IMR-90 (cell line): ENCODE results near the gene LDLRAD4.

Experiments
- CHD1 ChIP-seq: IDR thresholded peaks from 2 replicates; pipeline ENCODE4 v1.6.1; 2012; ENCODE audit warnings: low read depth, low read length, improper control_type of control experiment
- FOS ChIP-seq: fragments of 150-350 bp; IDR thresholded peaks from 2 replicates; pipeline ENCODE4 v1.6.1; 2016; ENCODE audit warnings: low read depth, low read length
- POLR2A ChIP-seq: IDR thresholded peaks from 2 replicates; pipeline ENCODE4 v1.6.1; 2012; ENCODE audit warnings: mild to moderate bottlenecking, low read depth, low read length
- RFX5 ChIP-seq: IDR thresholded peaks from 2 replicates; pipeline ENCODE4 v1.8.0; 2012; ENCODE audit warnings: low read depth, mild to moderate bottlenecking, low read length, moderate library complexity
- TF ChIP-seq, protein P1 (sequence below): conservative IDR thresholded peaks from 2 replicates; pipeline ENCODE4 v1.5.1; 2012; ENCODE audit warnings: mild to moderate bottlenecking, low read depth, low read length, improper control_type of control experiment

DNA sequence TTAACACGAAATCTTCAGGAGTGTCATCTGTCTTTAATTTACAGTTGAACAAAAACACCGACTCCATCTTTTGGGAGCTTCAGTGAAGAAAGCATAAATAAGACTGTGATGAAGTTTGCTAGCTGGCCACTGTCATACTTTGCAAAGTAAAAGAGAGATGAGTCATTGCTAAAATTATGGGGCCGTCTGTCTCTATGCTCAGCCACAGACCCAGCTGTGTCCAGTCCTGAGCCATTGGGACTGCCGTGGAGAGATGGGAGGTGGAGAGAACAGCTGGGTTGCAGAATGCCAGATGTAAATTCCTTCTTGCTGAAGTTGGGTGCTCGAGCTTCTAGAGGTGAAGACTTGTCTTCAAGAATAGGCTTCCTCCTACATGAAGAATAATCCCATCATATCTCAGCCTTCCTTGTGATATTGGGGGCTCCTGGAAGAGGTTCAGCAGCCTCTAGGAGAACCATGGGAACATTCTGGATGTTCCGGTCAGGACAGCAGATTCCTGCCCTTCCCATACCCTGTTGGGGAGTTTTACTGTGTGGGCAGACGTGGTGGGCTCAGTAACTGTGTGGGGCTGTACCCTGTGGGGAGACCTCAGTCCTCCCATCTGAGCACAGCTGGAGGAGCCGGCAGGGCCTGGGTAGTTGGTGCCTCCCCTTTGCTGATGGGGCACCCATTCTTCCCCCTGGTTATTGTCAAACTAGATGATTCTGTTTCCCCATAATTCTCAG, 71.1 kb downstream of the LDLRAD4 start:
- TF ChIP-seq POLR2A (no peak), RFX5 (no peak), CHD1 (no peak), FOS (no peak)
- TF ChIP-seq, protein P1, sequence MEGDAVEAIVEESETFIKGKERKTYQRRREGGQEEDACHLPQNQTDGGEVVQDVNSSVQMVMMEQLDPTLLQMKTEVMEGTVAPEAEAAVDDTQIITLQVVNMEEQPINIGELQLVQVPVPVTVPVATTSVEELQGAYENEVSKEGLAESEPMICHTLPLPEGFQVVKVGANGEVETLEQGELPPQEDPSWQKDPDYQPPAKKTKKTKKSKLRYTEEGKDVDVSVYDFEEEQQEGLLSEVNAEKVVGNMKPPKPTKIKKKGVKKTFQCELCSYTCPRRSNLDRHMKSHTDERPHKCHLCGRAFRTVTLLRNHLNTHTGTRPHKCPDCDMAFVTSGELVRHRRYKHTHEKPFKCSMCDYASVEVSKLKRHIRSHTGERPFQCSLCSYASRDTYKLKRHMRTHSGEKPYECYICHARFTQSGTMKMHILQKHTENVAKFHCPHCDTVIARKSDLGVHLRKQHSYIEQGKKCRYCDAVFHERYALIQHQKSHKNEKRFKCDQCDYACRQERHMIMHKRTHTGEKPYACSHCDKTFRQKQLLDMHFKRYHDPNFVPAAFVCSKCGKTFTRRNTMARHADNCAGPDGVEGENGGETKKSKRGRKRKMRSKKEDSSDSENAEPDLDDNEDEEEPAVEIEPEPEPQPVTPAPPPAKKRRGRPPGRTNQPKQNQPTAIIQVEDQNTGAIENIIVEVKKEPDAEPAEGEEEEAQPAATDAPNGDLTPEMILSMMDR: no peak
